HEK293 (cell line): ENCODE results near the gene SRRM1.

ENCODE experiments used
- BCL11A ChIP-seq: fragments of 450-650 bp; formaldehyde crosslinking; IDR thresholded peaks from 2 replicates; pipeline ENCODE4 v1.5.1; 2016; ENCODE audit warnings: low read depth, missing biosample characterization, missing genetic modification characterization
- IKZF3 ChIP-seq: fragments of 450-650 bp; IDR thresholded peaks from 2 replicates; pipeline ENCODE4 v1.5.0; 2018; ENCODE audit warnings: missing biosample characterization, mild to moderate bottlenecking, missing genetic modification characterization, moderate library complexity
- KLF1 ChIP-seq: fragments of 450-650 bp; formaldehyde crosslinking; IDR thresholded peaks from 2 replicates; pipeline ENCODE4 v1.5.1; 2016; ENCODE audit warnings: missing biosample characterization, missing genetic modification characterization
- KLF10 ChIP-seq: fragments of 450-650 bp; IDR thresholded peaks from 2 replicates; pipeline ENCODE4 v1.5.1; 2018; ENCODE audit warnings: missing biosample characterization, mild to moderate bottlenecking, missing genetic modification characterization
- KLF16 ChIP-seq: fragments of 450-650 bp; formaldehyde crosslinking; IDR thresholded peaks from 2 replicates; pipeline ENCODE4 v1.5.1; 2017; ENCODE audit warnings: missing biosample characterization, missing genetic modification characterization
- KLF7 ChIP-seq: fragments of 450-650 bp; formaldehyde crosslinking; IDR thresholded peaks from 2 replicates; pipeline ENCODE4 v1.5.1; 2016; ENCODE audit warnings: missing biosample characterization, missing genetic modification characterization, borderline replicate concordance
- MZF1 ChIP-seq: fragments of 450-650 bp; formaldehyde crosslinking; IDR thresholded peaks from 2 replicates; pipeline ENCODE4 v1.5.1; 2017; ENCODE audit warnings: missing biosample characterization, missing genetic modification characterization, borderline replicate concordance
- TCF7L2 ChIP-seq: IDR thresholded peaks from 2 replicates; pipeline ENCODE4 v1.6.1; 2011; ENCODE audit warnings: low read depth, mild to moderate bottlenecking, inconsistent platforms, low read length, moderate library complexity, borderline replicate concordance
- ZEB2 ChIP-seq: fragments of 450-650 bp; formaldehyde crosslinking; IDR thresholded peaks from 2 replicates; pipeline ENCODE4 v1.5.1; 2016; ENCODE audit warnings: missing biosample characterization, missing genetic modification characterization
- ZFHX2 ChIP-seq: fragments of 450-650 bp; formaldehyde crosslinking; conservative IDR thresholded peaks from 2 replicates; pipeline ENCODE4 v1.5.1; 2016; ENCODE audit warnings: missing biosample characterization, missing genetic modification characterization
- ZFP3 ChIP-seq: fragments of 450-650 bp; formaldehyde crosslinking; IDR thresholded peaks from 2 replicates; pipeline ENCODE4 v1.5.1; 2016; ENCODE audit warnings: low read depth, missing biosample characterization, missing genetic modification characterization
- ZNF112 ChIP-seq: fragments of 450-650 bp; formaldehyde crosslinking; IDR thresholded peaks from 2 replicates; pipeline ENCODE4 v1.5.0; 2017; ENCODE audit warnings: missing biosample characterization, missing genetic modification characterization
- ZNF132 ChIP-seq: fragments of 450-650 bp; formaldehyde crosslinking; IDR thresholded peaks from 2 replicates; pipeline ENCODE4 v1.5.1; 2017; ENCODE audit warnings: missing biosample characterization, missing genetic modification characterization, borderline replicate concordance
- ZNF133 ChIP-seq: fragments of 450-650 bp; formaldehyde crosslinking; IDR thresholded peaks from 2 replicates; pipeline ENCODE4 v1.5.1; 2016; ENCODE audit warnings: missing biosample characterization, missing genetic modification characterization
- ZNF169 ChIP-seq: fragments of 450-650 bp; formaldehyde crosslinking; IDR thresholded peaks from 2 replicates; pipeline ENCODE4 v1.5.1; 2016; ENCODE audit warnings: missing biosample characterization, missing genetic modification characterization
- ZNF248 ChIP-seq: fragments of 450-650 bp; formaldehyde crosslinking; IDR thresholded peaks from 2 replicates; pipeline ENCODE4 v1.5.1; 2017; ENCODE audit warnings: missing biosample characterization, missing genetic modification characterization
- ZNF311 ChIP-seq: fragments of 450-650 bp; formaldehyde crosslinking; IDR thresholded peaks from 2 replicates; pipeline ENCODE4 v1.5.1; 2017; ENCODE audit warnings: missing biosample characterization, missing genetic modification characterization, borderline replicate concordance
- ZNF335 ChIP-seq: fragments of 450-650 bp; formaldehyde crosslinking; conservative IDR thresholded peaks from 2 replicates; pipeline ENCODE4 v1.5.1; 2016; ENCODE audit warnings: missing biosample characterization, missing genetic modification characterization
- ZNF341 ChIP-seq: fragments of 450-650 bp; formaldehyde crosslinking; IDR thresholded peaks from 2 replicates; pipeline ENCODE4; 2016; ENCODE audit warnings: low read depth, missing biosample characterization, missing genetic modification characterization
- ZNF423 ChIP-seq: fragments of 450-650 bp; formaldehyde crosslinking; IDR thresholded peaks from 2 replicates; pipeline ENCODE4 v1.5.1; 2016; ENCODE audit warnings: missing biosample characterization, missing genetic modification characterization
- ZNF433 ChIP-seq: fragments of 450-650 bp; formaldehyde crosslinking; IDR thresholded peaks from 2 replicates; pipeline ENCODE4 v1.5.1; 2016; ENCODE audit warnings: missing biosample characterization, missing genetic modification characterization, low read depth
- ZNF501 ChIP-seq: fragments of 450-650 bp; formaldehyde crosslinking; IDR thresholded peaks from 2 replicates; pipeline ENCODE4 v1.5.1; 2016; ENCODE audit warnings: missing biosample characterization, missing genetic modification characterization
- ZNF585B ChIP-seq: fragments of 450-650 bp; formaldehyde crosslinking; IDR thresholded peaks from 2 replicates; pipeline ENCODE4 v1.5.1; 2016; ENCODE audit warnings: missing biosample characterization, missing genetic modification characterization
- ZNF621 ChIP-seq: fragments of 450-650 bp; formaldehyde crosslinking; IDR thresholded peaks from 2 replicates; pipeline ENCODE4 v1.5.1; 2017; ENCODE audit warnings: missing biosample characterization, missing genetic modification characterization
- ZNF654 ChIP-seq: fragments of 450-650 bp; formaldehyde crosslinking; IDR thresholded peaks from 2 replicates; pipeline ENCODE4 v1.5.1; 2016; ENCODE audit warnings: low read depth, missing biosample characterization, missing genetic modification characterization
- ZNF658 ChIP-seq: fragments of 450-650 bp; formaldehyde crosslinking; IDR thresholded peaks from 2 replicates; pipeline ENCODE4; 2016; ENCODE audit warnings: missing biosample characterization, missing genetic modification characterization
- ZNF664 ChIP-seq: fragments of 450-650 bp; formaldehyde crosslinking; IDR thresholded peaks from 2 replicates; pipeline ENCODE4 v1.5.1; 2016; ENCODE audit warnings: missing biosample characterization, missing genetic modification characterization
- ZNF747 ChIP-seq: fragments of 450-650 bp; formaldehyde crosslinking; IDR thresholded peaks from 2 replicates; pipeline ENCODE4 v1.5.1; 2016; ENCODE audit warnings: missing biosample characterization, missing genetic modification characterization
- ZNF792 ChIP-seq: fragments of 450-650 bp; formaldehyde crosslinking; IDR thresholded peaks from 2 replicates; pipeline ENCODE4 v1.5.1; 2016; ENCODE audit warnings: missing biosample characterization, missing genetic modification characterization
- TF ChIP-seq, protein P1 (sequence below): fragments of 450-650 bp; formaldehyde crosslinking; IDR thresholded peaks from 2 replicates; pipeline ENCODE4; 2016; ENCODE audit warnings: missing biosample characterization, missing genetic modification characterization
- TF ChIP-seq, protein P2 (sequence below): fragments of 450-650 bp; formaldehyde crosslinking; optimal IDR thresholded peaks from 2 replicates; pipeline ENCODE3; 2016; ENCODE audit warnings: missing biosample characterization, mild to moderate bottlenecking, missing genetic modification characterization
- TF ChIP-seq, protein P3 (sequence below): fragments of 450-650 bp; formaldehyde crosslinking; IDR thresholded peaks from 2 replicates; pipeline ENCODE4 v1.5.1; 2017; ENCODE audit warnings: missing biosample characterization, missing genetic modification characterization
- TF ChIP-seq, protein P4 (sequence below): fragments of 450-650 bp; formaldehyde crosslinking; IDR thresholded peaks from 2 replicates; pipeline ENCODE4 v1.5.1; 2016; ENCODE audit warnings: missing biosample characterization, missing genetic modification characterization
- TF ChIP-seq, protein P5 (sequence below): fragments of 450-650 bp; formaldehyde crosslinking; IDR thresholded peaks from 2 replicates; pipeline ENCODE4 v1.5.0; 2017; ENCODE audit warnings: missing biosample characterization, missing genetic modification characterization, borderline replicate concordance

Gene SRRM1

DNA sequence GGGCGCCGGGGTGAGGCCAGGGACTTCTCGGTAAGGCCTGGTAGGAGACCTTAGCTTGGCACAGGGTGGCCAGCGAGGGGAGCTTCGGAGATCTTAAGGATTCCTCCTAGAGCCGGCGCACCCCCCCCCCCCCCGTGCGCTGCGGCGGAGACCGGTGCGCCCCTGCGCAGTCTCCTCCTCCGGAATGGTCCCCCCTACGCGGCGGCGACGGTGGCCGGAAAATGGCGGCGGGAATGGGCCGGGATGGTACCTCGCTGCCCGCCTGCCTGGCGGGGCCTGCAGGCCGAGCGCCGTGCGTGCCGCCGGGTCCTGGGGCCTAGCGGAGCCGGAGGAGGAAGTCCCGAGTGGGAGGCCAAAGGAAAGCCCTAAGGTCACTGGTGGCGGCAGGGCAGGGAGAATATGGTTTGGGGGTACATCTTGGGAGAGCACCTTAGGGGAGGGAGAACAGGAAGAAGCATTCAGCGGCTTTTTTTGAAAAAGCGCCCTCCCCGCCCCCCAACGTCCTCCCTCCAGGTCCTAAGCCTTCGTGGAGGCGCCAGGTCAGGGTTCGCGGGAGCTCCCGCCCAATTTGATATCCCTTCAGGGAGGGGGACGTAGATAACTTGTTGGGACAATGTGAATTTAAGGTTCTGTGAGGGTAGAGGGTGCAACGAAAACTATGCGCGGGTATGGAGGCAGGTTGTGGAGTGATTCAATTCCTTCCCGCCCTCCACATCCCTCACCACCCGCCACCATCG, 429 bp downstream of the SRRM1 start (continued):
- TF ChIP-seq, protein P1, sequence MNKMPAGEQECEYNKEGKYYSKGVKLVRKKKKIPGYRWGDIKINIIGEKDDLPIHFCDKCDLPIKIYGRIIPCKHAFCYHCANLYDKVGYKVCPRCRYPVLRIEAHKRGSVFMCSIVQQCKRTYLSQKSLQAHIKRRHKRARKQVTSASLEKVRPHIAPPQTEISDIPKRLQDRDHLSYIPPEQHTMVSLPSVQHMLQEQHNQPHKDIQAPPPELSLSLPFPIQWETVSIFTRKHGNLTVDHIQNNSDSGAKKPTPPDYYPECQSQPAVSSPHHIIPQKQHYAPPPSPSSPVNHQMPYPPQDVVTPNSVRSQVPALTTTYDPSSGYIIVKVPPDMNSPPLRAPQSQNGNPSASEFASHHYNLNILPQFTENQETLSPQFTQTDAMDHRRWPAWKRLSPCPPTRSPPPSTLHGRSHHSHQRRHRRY (tag by site-specific recombination), result no peak
- no peak for TF ChIP-seq ZNF664 (tag by site-specific recombination)
- TF ChIP-seq, protein P2, sequence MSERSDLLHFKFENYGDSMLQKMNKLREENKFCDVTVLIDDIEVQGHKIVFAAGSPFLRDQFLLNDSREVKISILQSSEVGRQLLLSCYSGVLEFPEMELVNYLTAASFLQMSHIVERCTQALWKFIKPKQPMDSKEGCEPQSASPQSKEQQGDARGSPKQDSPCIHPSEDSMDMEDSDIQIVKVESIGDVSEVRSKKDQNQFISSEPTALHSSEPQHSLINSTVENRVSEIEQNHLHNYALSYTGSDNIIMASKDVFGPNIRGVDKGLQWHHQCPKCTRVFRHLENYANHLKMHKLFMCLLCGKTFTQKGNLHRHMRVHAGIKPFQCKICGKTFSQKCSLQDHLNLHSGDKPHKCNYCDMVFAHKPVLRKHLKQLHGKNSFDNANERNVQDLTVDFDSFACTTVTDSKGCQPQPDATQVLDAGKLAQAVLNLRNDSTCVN (tag by site-specific recombination), result no peak
- TF ChIP-seq, protein P3, sequence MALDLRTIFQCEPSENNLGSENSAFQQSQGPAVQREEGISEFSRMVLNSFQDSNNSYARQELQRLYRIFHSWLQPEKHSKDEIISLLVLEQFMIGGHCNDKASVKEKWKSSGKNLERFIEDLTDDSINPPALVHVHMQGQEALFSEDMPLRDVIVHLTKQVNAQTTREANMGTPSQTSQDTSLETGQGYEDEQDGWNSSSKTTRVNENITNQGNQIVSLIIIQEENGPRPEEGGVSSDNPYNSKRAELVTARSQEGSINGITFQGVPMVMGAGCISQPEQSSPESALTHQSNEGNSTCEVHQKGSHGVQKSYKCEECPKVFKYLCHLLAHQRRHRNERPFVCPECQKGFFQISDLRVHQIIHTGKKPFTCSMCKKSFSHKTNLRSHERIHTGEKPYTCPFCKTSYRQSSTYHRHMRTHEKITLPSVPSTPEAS (tag by site-specific recombination), result no peak
- TF ChIP-seq ZNF311 (tag by site-specific recombination), result no peak
- TF ChIP-seq ZNF341 (tag by site-specific recombination), result no peak
- TF ChIP-seq ZNF747, result no peak
- no peak for TF ChIP-seq BCL11A (tag by site-specific recombination)
- TF ChIP-seq ZEB2 (tag by site-specific recombination), result 0 out of 2 replicates have a peak, but pooled peaks have one; percentile 13
- TF ChIP-seq, protein P4, sequence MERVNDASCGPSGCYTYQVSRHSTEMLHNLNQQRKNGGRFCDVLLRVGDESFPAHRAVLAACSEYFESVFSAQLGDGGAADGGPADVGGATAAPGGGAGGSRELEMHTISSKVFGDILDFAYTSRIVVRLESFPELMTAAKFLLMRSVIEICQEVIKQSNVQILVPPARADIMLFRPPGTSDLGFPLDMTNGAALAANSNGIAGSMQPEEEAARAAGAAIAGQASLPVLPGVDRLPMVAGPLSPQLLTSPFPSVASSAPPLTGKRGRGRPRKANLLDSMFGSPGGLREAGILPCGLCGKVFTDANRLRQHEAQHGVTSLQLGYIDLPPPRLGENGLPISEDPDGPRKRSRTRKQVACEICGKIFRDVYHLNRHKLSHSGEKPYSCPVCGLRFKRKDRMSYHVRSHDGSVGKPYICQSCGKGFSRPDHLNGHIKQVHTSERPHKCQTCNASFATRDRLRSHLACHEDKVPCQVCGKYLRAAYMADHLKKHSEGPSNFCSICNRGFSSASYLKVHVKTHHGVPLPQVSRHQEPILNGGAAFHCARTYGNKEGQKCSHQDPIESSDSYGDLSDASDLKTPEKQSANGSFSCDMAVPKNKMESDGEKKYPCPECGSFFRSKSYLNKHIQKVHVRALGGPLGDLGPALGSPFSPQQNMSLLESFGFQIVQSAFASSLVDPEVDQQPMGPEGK (tag by site-specific recombination), result peak; percentile 43
- TF ChIP-seq ZNF169 (tag by site-specific recombination), result no peak
- TF ChIP-seq ZFHX2, result 0 out of 2 replicates have a peak, but pooled peaks have one; percentile 18
- TF ChIP-seq KLF7, result no peak
- TF ChIP-seq ZNF658, result no peak
- no peak for TF ChIP-seq ZNF654 (tag by site-specific recombination)
- TF ChIP-seq ZNF335, result peak; percentile 91
- no peak for TF ChIP-seq KLF1 (tag by site-specific recombination)
- TF ChIP-seq, protein P5, sequence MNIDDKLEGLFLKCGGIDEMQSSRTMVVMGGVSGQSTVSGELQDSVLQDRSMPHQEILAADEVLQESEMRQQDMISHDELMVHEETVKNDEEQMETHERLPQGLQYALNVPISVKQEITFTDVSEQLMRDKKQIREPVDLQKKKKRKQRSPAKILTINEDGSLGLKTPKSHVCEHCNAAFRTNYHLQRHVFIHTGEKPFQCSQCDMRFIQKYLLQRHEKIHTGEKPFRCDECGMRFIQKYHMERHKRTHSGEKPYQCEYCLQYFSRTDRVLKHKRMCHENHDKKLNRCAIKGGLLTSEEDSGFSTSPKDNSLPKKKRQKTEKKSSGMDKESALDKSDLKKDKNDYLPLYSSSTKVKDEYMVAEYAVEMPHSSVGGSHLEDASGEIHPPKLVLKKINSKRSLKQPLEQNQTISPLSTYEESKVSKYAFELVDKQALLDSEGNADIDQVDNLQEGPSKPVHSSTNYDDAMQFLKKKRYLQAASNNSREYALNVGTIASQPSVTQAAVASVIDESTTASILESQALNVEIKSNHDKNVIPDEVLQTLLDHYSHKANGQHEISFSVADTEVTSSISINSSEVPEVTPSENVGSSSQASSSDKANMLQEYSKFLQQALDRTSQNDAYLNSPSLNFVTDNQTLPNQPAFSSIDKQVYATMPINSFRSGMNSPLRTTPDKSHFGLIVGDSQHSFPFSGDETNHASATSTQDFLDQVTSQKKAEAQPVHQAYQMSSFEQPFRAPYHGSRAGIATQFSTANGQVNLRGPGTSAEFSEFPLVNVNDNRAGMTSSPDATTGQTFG (tag by site-specific recombination), result no peak
- TF ChIP-seq TCF7L2, result no peak
- TF ChIP-seq ZFP3 (tag by site-specific recombination), result no peak
- no peak for TF ChIP-seq IKZF3 (tag by site-specific recombination)
- no peak for TF ChIP-seq ZNF585B (tag by site-specific recombination)
- TF ChIP-seq ZNF501, result no peak; the same call in 1 of the 2 replicates
- no peak for TF ChIP-seq ZNF248 (tag by site-specific recombination)
- TF ChIP-seq ZNF433 (tag by site-specific recombination), result no peak
- TF ChIP-seq ZNF792 (tag by site-specific recombination), result no peak
- no peak for TF ChIP-seq ZNF133 (tag by site-specific recombination)
- no peak for TF ChIP-seq KLF10
- no peak for TF ChIP-seq ZNF112 (tag by site-specific recombination)
- no peak for TF ChIP-seq MZF1 (tag by site-specific recombination)
- TF ChIP-seq ZNF423, result no peak
- no peak for TF ChIP-seq KLF16 (tag by site-specific recombination)
- no peak for TF ChIP-seq ZNF621 (tag by site-specific recombination)
- TF ChIP-seq ZNF132 (tag by site-specific recombination), result no peak
